DND-41 (cell line): ENCODE results near the gene NEK7.

Source experiments
- EZH2 ChIP-seq: IDR thresholded peaks from 3 replicates; pipeline ENCODE4 v1.6.1; 2012; ENCODE audit warnings: borderline replicate concordance, low read depth, mild to moderate bottlenecking, moderate library complexity, low read length, inconsistent platforms; ENCODE audit not compliant: severe bottlenecking
- TF ChIP-seq, protein P1 (sequence below): IDR thresholded peaks from 2 replicates; pipeline ENCODE4 v1.5.1; 2012; ENCODE audit warnings: borderline replicate concordance, low read length, moderate library complexity, mild to moderate bottlenecking; ENCODE audit not compliant: poor library complexity, severe bottlenecking; ENCODE audit errors: extremely low read depth

- TF ChIP-seq, protein P1, sequence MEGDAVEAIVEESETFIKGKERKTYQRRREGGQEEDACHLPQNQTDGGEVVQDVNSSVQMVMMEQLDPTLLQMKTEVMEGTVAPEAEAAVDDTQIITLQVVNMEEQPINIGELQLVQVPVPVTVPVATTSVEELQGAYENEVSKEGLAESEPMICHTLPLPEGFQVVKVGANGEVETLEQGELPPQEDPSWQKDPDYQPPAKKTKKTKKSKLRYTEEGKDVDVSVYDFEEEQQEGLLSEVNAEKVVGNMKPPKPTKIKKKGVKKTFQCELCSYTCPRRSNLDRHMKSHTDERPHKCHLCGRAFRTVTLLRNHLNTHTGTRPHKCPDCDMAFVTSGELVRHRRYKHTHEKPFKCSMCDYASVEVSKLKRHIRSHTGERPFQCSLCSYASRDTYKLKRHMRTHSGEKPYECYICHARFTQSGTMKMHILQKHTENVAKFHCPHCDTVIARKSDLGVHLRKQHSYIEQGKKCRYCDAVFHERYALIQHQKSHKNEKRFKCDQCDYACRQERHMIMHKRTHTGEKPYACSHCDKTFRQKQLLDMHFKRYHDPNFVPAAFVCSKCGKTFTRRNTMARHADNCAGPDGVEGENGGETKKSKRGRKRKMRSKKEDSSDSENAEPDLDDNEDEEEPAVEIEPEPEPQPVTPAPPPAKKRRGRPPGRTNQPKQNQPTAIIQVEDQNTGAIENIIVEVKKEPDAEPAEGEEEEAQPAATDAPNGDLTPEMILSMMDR: no peak
- no peak for TF ChIP-seq EZH2
These were observed 112.8 kb downstream of the NEK7 start for GRCh38 chr1:198269646-198269940.
